ENCODE data around the gene HSPB7.

DNA sequence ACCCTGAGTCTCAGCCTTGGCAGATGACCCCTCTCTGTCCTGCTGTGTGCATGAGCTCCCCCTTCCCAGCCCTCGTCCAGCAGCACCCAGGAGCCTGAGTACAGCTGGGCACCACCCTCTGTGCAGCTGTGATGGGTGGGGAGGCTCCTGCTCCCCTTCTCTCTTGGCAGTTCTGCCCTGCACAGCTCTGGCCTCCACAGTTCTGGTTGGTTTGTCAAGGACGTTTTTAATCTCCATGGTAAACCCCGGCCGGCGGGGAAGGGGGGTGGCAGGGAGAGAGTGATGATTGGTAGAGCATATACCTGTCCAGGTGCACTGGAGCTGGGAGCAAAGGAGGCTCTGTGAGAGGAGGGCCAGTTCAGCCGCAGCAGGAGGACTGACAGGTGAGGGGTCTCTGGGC is 3.8 kb upstream of the HSPB7 start, which contains the start of gene CLCNKA:
- TF ChIP-seq, protein P1, sequence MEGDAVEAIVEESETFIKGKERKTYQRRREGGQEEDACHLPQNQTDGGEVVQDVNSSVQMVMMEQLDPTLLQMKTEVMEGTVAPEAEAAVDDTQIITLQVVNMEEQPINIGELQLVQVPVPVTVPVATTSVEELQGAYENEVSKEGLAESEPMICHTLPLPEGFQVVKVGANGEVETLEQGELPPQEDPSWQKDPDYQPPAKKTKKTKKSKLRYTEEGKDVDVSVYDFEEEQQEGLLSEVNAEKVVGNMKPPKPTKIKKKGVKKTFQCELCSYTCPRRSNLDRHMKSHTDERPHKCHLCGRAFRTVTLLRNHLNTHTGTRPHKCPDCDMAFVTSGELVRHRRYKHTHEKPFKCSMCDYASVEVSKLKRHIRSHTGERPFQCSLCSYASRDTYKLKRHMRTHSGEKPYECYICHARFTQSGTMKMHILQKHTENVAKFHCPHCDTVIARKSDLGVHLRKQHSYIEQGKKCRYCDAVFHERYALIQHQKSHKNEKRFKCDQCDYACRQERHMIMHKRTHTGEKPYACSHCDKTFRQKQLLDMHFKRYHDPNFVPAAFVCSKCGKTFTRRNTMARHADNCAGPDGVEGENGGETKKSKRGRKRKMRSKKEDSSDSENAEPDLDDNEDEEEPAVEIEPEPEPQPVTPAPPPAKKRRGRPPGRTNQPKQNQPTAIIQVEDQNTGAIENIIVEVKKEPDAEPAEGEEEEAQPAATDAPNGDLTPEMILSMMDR (IDR thresholded peaks at IDR 0.05): no peak
- no peak for TF ChIP-seq EZH2phosphoT487 (IDR thresholded peaks at IDR 0.05)
